Mucosa of stomach (tissue), 1 donor: ENCODE data around the gene DTD1.

Experiments
- H3K27me3 ChIP-seq: one replicate; pipeline ENCODE4 v1.7.0; 2013; ENCODE audit warnings: mild to moderate bottlenecking, low read length; ENCODE audit not compliant: control insufficient read depth, insufficient read depth
- H3K36me3 ChIP-seq: one replicate; pipeline ENCODE4 v1.7.0; 2013; ENCODE audit warnings: low read length; ENCODE audit not compliant: control insufficient read depth, insufficient read depth
- H3K4me1 ChIP-seq: one replicate; pipeline ENCODE4 v1.7.0; 2013; ENCODE audit warnings: mild to moderate bottlenecking, low read length; ENCODE audit not compliant: control insufficient read depth, insufficient read depth
- H3K4me3 ChIP-seq: one replicate; pipeline ENCODE4 v1.7.0; 2013; ENCODE audit warnings: low read length
- H3K9ac ChIP-seq: one replicate; pipeline ENCODE4 v1.7.0; 2013; ENCODE audit warnings: mild to moderate bottlenecking, low read length, moderate library complexity
- H3K9me3 ChIP-seq: one replicate; pipeline ENCODE4 v1.7.0; 2013; ENCODE audit warnings: mild to moderate bottlenecking, low read length, moderate library complexity; ENCODE audit not compliant: control insufficient read depth
- donor health status: Pancreatic carcinoma.

The DTD1 gene

GRCh38 chr20:18796282-18796833 lies 208.5 kb downstream of the DTD1 start:
- Histone ChIP-seq H3K27me3 (no peaks in the 10 kb centered on the region), H3K36me3 (no peaks in the 10 kb centered on the region), H3K4me3 (no peak overlapping the region), H3K9ac (no peak overlapping the region), H3K4me1 (peaks cover 5% of the 10 kb centered on the region), H3K9me3 (no peaks in the 10 kb centered on the region)

GRCh38 chr20:18801516-18801915 lies 213.7 kb downstream of the DTD1 start:
- no peaks in the 10 kb centered on the region for H3K9me3 ChIP-seq
- H3K4me3 ChIP-seq = no peak overlapping the region
- H3K4me1 ChIP-seq = no peaks in the 10 kb centered on the region
- no peaks in the 10 kb centered on the region for H3K27me3 ChIP-seq
- H3K9ac ChIP-seq = no peak overlapping the region
- H3K36me3 ChIP-seq = no peaks in the 10 kb centered on the region

GRCh38 chr20:18802012-18802634 lies 214.3 kb downstream of the DTD1 start:
- Histone ChIP-seq H3K4me1 (no peaks in the 10 kb centered on the region), H3K4me3 (no peak overlapping the region), H3K9me3 (no peaks in the 10 kb centered on the region), H3K27me3 (no peaks in the 10 kb centered on the region), H3K9ac (no peak overlapping the region), H3K36me3 (no peaks in the 10 kb centered on the region)

GRCh38 chr20:18805881-18806280 lies 218.0 kb downstream of the DTD1 start:
- no peaks in the 10 kb centered on the region for H3K36me3 ChIP-seq
- H3K9me3 ChIP-seq = no peaks in the 10 kb centered on the region
- no peaks in the 10 kb centered on the region for H3K4me1 ChIP-seq
- no peak overlapping the region for H3K4me3 ChIP-seq
- H3K27me3 ChIP-seq = no peaks in the 10 kb centered on the region
- no peak overlapping the region for H3K9ac ChIP-seq

- no peaks in the 10 kb centered on the region for H3K9me3 ChIP-seq
- H3K36me3 ChIP-seq = no peaks in the 10 kb centered on the region
- no peak overlapping the region for H3K4me3 ChIP-seq
- no peaks in the 10 kb centered on the region for H3K4me1 ChIP-seq
- no peak overlapping the region for H3K9ac ChIP-seq
- H3K27me3 ChIP-seq = no peaks in the 10 kb centered on the region
Observed at GRCh38 chr20:18808712-18809111, 220.9 kb downstream of the DTD1 start.

GRCh38 chr20:18811186-18811585 lies 223.3 kb downstream of the DTD1 start:
- no peak overlapping the region for H3K9ac ChIP-seq
- no peaks in the 10 kb centered on the region for H3K27me3 ChIP-seq
- H3K4me1 ChIP-seq = no peaks in the 10 kb centered on the region
- no peak overlapping the region for H3K4me3 ChIP-seq
- H3K36me3 ChIP-seq = no peaks in the 10 kb centered on the region
- H3K9me3 ChIP-seq = no peaks in the 10 kb centered on the region

GRCh38 chr20:18811904-18812303 lies 224.1 kb downstream of the DTD1 start:
- Histone ChIP-seq H3K4me1 (no peaks in the 10 kb centered on the region), H3K9ac (no peak overlapping the region), H3K4me3 (no peak overlapping the region), H3K27me3 (no peaks in the 10 kb centered on the region), H3K36me3 (no peaks in the 10 kb centered on the region), H3K9me3 (no peaks in the 10 kb centered on the region)

GRCh38 chr20:18813483-18813882 lies 225.6 kb downstream of the DTD1 start, which contains the start of gene SCP2D1:
Gene SCP2D1 (plus strand): TSS chr20:18813783. CDS start chr20:18813816, 33 bp downstream.
- Histone ChIP-seq H3K27me3 (no peaks in the 10 kb centered on the region), H3K4me1 (no peaks in the 10 kb centered on the region), H3K9me3 (no peaks in the 10 kb centered on the region), H3K4me3 (no peak within 1 kb of the TSS), H3K36me3 (no peaks in the 10 kb centered on the region), H3K9ac (no peak within 1 kb of the TSS)

GRCh38 chr20:18815194-18815942 lies 227.5 kb downstream of the DTD1 start:
- H3K9me3 ChIP-seq = no peaks in the 10 kb centered on the region
- no peaks in the 10 kb centered on the region for H3K27me3 ChIP-seq
- H3K36me3 ChIP-seq = no peaks in the 10 kb centered on the region
- no peaks in the 10 kb centered on the region for H3K4me1 ChIP-seq
- H3K9ac ChIP-seq = no peak overlapping the region
- H3K4me3 ChIP-seq = no peak overlapping the region
